GM12892 (cell line): Measurements from ENCODE around the gene NSDHL.

ENCODE experiments used
- POLR2A ChIP-seq: IDR thresholded peaks from 2 replicates; pipeline ENCODE4 v1.6.1; 2011; ENCODE audit warnings: low read depth, low read length, control low read depth
- POLR2AphosphoS5 ChIP-seq: IDR thresholded peaks from 2 replicates; pipeline ENCODE4 v1.6.1; 2011; ENCODE audit warnings: low read depth, low read length, control low read depth

- no peak for TF ChIP-seq POLR2A
- TF ChIP-seq POLR2AphosphoS5 = no peak
Observed at GRCh38 chrX:152866386-152866785, 35.5 kb downstream of the NSDHL start.
